Liver (tissue), 3 donors: ENCODE data around the gene HSPE1.

Source experiments
- CTCF ChIP-seq: fragments of 150-350 bp; IDR thresholded peaks from 2 replicates; pipeline ENCODE4 v1.5.1; 2017; ENCODE audit warnings: improper control_type of control experiment, low read depth, low read length; ENCODE audit not compliant: missing input control
- EGR1 ChIP-seq, 2 donors: IDR thresholded peaks; 2 replicates each; pipeline ENCODE4 v1.6.1; 2016 to 2018; ENCODE audit warnings: antibody characterized with exemption in 2 of 2, low read depth in 2 of 2
- GABPA ChIP-seq, 2 donors: IDR thresholded peaks in 1 of 2; conservative IDR thresholded peaks in 1 of 2; 2 replicates each; pipeline ENCODE4 v1.6.1; 2016; ENCODE audit warnings: antibody characterized with exemption in 2 of 2, mild to moderate bottlenecking in 1 of 2, moderate library complexity in 1 of 2
- JUND ChIP-seq, 2 donors: IDR thresholded peaks; 2 replicates each; pipeline ENCODE4 v1.6.1; 2016; ENCODE audit warnings: antibody characterized with exemption in 2 of 2
- MAX ChIP-seq: IDR thresholded peaks from 2 replicates; pipeline ENCODE4 v1.6.1; 2016; ENCODE audit warnings: antibody characterized with exemption
- REST ChIP-seq: IDR thresholded peaks from 2 replicates; pipeline ENCODE4 v1.6.1; 2016; ENCODE audit warnings: antibody characterized with exemption, mild to moderate bottlenecking
- SP1 ChIP-seq: IDR thresholded peaks from 2 replicates; pipeline ENCODE4 v1.6.1; 2018; ENCODE audit warnings: antibody characterized with exemption, mild to moderate bottlenecking
- TAF1 ChIP-seq: conservative IDR thresholded peaks from 2 replicates; pipeline ENCODE4 v1.6.1; 2016; ENCODE audit warnings: antibody characterized with exemption, mild to moderate bottlenecking
- YY1 ChIP-seq: IDR thresholded peaks from 2 replicates; pipeline ENCODE4 v1.6.1; 2016; ENCODE audit warnings: antibody characterized with exemption, mild to moderate bottlenecking
- donor health status: healthy.
- donor health status: healthy.

- TF ChIP-seq SP1 (no peak), CTCF (no peak), YY1 (no peak), EGR1 (IDR thresholded peaks at IDR 0.05; ENCODE audit: low read depth in 2 of 2) (no peak), TAF1 (no peak), REST (no peak), GABPA (IDR thresholded peaks at IDR 0.05 in 1 of 2, conservative IDR thresholded peaks at IDR 0.05 in 1 of 2) (no peak), MAX (no peak), JUND (IDR thresholded peaks at IDR 0.05) (no peak)
Measured at GRCh38 chr2:197486175-197486574, 14.0 kb upstream of the HSPE1 start.
